HuH-7 (cell line): ENCODE measurements around the gene CEP41.
A peak's percentile ranks its signal among the peaks of the same experiment; 100 is the strongest.
"Not testable (repeated sequence)": the region's sequence is repeated elsewhere in the genome, so short reads cannot be mapped to it uniquely, and the experiment has no call there.

Experiments
- DNase-seq: peaks from one replicate; pipeline ENCODE4 v3.0.0; 2011; ENCODE audit warnings: low spot score

CEP41 gene

GRCh38 chr7:130461272-130461671, 20.5 kb upstream of the CEP41 start:
- no peak for DNase-seq

- DNase-seq = no peak
Measured at GRCh38 chr7:130458257-130458656, 17.4 kb upstream of the CEP41 start.

DNA sequence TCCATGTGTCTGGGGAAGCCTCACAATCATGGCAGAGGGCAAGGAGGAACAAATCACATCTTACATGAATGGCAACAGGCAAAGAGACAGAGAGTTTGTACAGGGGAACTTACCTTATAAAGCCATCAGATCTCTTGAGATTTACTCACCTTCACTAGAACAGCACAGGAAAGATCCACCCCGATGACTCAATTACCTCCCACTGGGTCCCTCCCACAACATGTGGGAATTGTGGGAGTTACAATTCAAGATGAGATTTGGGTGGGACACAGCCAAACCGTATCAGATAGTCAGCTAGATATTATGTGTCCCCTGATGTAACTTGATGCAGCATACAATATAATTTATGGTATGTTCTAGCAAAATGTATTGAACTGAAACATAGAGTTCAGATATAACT, 14.1 kb upstream of the CEP41 start:
- no peak for DNase-seq

DNA sequence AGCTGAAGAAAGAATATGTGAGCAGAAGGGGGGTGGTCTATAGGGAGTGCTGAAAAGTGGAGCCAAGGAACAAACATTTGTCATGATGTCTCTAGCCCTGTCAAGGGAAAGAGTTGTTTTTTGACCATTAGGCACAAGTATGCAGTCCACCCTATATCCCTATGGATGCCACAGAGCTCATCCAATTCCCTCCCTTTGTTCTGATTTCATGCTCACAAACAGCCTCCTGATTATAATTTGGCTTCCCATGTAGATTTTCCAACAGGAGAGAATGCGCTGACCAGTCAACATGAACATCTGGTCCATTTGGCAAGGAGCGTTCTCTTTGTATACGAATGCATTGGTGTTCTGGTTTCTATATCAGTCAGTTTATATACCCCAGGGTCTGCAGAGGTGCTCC, 12.1 kb upstream of the CEP41 start:
- no peak for DNase-seq

DNA sequence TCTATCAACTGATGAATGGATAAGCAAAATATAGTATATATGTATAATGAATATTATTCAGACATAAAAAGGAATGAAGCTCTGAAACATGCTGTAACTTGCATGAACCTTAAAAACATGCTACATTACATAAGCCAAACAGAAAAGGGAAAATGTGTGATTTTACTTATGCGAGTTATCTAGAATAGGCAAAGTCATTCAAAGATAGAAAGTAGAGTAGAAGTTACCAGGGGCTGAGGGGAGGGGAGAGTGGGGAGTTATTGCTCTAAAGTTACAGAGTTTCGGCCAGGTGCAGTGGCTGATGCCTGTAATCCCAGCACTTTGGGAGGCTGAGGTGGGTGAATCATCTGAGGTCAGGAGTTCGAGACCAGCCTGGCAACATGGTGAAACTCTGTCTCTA, 10.5 kb upstream of the CEP41 start:
- DNase-seq = not testable (repeated sequence)

GRCh38 chr7:130446259-130446658, 5.4 kb upstream of the CEP41 start:
- DNase-seq = no peak

DNA sequence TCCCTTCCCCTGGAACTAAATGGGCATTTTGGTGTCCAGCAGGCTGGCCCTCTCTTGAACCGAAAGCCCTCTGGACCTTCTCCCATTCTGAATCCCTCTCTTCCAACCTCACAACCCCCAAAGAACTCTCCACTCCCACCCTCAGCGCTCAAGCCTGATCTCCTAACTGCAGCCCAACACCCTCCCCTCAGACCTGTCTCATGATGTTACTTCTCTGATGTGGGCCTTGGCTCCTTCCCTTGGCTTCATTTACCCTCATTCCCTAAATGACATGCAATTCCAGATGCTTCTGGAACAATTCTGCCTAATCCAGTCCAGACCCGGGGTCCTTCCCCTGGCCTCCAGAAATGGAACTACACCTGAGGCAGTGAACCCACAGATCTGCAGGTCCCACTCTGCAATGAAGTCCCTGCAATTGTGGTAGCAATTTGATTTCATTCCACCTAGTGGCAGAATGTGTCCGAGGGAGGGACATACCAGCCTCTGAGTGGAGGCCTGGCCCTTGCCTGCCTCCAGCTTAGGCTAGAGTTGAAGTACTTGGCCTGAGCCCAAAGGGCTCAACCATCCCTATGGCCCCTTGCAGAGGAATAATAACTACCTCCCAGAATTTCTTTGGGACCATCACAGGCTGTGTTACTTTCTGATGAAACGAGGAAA, 4.1 kb upstream of the CEP41 start:
- peak; percentile 20 for DNase-seq

DNA sequence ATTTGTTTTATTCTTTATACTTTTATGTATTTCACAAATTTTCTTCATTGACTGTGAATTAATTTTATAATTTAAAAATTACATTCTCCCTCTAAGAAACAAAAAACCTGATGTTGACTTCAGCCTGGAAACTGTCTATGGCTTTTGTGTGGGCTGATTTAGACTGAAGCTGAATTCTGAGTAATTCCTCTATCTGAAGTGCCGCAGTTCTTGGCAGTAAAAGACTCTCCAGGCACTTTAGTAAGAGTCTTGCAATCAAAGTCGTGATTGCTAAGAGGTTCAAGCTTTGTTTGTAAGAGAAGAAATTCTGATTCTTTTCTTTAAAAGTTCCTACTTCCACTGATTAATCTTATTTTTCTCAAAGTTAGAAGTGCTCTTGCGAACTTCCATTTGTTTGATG, 3.4 kb upstream of the CEP41 start:
- no peak for DNase-seq

- DNase-seq = no peak
Measured at GRCh38 chr7:130442601-130443000, 1.8 kb upstream of the CEP41 start.

GRCh38 chr7:130441408-130441869, 623 bp upstream of the CEP41 start:
- no peak for DNase-seq

DNA sequence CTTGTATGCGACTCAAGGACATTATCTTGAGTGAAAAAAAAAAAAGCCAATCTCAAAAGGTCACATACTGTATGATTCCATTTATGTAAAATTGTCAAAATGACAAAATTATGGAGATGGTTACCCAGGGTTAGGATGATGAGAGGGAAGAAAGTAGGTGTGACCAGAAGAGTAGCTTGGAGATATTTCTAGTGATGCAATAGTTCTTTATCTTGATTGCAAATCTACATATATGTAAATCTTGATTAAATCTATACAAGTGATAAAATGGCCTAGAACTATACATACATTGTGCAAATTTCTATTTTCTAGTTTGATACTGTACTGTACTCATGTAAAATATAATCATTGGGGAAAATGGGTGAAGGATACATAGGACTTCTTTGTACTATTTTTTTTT, 4.6 kb downstream of the CEP41 start:
- no peak for DNase-seq

GRCh38 chr7:130435311-130435854, 5.4 kb downstream of the CEP41 start:
- no peak for DNase-seq

- no peak for DNase-seq
Measured at GRCh38 chr7:130433301-130433700, 7.5 kb downstream of the CEP41 start.

- no peak for DNase-seq
Measured at GRCh38 chr7:130432886-130433285, 7.9 kb downstream of the CEP41 start.

DNA sequence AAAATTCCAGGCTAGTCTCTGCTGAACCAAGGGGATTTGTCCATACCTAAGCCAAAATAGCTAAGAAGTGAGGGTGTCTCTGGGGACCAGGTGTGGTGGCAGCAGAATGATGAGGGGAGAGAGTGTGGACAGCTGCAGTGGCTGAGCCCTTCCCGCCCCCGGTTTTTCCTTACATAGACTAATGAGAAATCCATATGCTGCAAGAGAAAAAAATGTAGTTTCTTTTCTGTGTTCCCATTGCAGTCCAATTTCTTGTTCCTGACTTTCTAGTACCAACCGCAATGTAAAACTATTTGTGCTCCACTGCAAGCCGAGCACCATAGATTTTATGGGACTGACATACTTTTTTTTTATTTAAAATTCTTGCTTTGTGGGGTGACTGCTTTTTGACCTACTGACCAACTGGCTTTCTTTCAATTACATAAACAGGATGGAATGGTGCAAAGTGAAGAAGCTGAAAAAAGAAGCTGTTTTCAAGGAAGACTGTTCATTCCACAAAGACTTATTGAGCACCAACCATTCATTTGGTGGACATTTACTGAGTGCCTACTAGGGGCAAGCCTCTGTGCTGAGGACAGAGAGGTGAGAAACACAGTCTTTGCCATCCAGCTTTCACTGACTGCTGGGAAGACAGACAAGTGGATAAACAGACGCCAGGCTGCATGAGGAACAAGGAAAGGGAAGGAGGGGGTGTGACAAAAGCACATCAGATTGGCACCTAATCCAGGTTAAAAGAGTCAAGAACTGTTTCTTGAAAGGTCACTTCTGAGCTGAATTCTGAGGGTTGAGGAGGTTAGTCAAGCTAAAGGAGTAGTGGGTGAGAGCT, 9.8 kb downstream of the CEP41 start:
- DNase-seq = no peak

DNA sequence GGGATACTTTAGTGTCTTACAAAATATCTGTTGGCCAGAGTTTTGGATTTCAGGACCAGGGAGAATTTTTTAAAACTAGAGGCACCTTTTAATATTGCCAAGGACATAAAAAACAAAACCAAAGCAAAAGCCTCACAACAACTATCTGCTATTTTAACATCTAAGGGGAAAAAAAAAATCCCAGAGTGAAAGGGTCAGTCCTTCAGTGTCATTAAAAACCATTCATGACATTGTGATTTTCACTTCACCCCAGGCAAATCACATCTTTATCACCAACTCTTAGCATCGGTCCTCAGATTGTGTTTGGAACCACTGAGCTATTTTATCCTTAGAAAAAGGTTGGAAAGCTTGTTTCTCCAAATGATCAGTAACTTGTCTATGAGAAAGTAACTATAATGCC, 10.7 kb downstream of the CEP41 start:
- no peak for DNase-seq

DNA sequence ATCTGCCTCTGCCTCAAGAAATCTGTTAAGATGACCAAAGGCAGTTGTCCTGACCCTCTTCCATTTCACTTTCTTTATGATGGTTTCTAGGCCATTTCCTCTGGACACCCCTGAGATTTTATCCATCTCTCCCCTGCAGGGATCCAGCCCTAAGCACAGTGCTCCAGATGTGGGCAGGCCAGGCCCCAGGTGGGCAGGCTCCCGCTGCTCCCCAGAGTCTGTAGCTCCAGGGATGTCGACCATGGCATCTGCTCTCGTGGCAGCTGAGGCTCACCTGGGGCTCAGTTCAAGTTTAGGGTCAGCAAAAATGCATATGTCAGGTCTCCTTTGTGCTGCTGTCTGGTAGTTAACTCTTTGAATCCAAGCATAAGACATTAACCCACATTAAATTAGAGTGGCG, 11.8 kb downstream of the CEP41 start:
- no peak for DNase-seq

GRCh38 chr7:130426564-130426963, 14.3 kb downstream of the CEP41 start:
- no peak for DNase-seq

DNA sequence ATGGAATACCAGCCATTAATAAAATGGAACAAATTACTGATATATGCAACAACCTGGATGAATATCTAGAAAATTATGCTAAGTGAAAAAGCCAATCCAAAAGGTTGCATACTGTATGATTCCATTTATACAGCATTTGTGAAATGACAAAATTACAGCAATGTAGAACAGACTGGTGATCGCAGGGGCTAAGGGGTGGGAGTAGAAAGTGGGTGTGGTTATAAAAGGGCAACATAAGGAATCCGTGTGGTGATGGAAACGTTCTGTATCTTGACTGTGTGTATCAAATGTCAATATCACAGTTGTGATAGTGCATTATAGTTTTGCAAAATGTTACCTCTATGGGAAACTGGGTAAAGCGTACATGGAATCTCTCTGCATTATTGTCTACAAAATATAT, 15.0 kb downstream of the CEP41 start:
- DNase-seq = no peak

DNA sequence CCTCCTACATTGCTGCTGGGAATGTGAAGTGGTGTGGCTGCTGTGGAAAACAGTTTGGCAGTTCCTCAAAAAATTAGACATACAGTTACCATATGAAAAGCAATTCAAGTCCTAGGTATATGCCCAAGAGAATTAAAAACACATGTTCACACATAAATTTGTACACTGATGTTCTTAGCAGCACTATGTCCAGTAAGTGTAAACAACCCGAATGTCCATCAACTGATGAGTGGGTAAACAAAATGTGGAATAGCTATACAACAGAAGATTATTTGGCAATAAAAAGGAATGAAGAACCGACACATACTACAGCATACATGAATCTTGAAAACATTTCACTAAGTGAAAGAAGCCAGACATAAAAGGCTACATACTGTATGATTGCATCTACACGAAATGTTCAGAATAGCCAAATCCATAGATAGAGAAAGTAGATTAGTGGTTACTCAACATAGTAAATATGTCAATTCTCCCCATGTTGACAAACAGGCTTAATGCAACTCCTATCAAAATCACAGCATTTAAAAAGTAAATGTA, 17.2 kb downstream of the CEP41 start:
- DNase-seq = no peak

GRCh38 chr7:130421684-130422083, 19.1 kb downstream of the CEP41 start:
- DNase-seq = no peak

DNA sequence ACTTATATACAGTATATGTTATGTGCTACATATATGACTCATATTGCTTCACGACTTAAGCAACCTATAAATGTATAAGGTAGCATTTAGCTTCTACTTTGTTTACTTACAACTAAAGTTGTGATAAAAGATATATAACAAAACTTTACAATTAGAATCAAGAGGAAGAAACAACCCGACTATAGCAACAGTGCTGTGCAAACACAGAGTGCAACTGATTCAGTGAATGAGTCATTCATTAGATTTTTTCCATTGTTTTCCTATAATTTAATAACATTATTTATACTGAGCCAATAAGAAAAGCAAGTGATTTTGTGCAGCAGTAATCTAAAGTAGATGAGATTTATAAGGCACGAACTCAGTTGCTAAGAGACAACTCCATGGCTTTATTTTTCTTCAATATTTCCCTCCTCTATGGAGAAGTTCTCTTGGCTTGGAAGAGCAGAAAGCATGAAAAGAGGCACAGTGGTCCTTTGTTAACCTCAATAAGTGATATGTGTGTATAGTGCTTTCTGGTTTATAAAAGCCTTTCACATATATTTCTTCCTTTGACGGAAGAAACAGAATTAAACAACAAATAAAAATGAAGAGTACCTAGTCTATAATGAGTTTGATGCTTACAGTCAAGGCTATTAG, 19.8 kb downstream of the CEP41 start:
- no peak for DNase-seq

DNA sequence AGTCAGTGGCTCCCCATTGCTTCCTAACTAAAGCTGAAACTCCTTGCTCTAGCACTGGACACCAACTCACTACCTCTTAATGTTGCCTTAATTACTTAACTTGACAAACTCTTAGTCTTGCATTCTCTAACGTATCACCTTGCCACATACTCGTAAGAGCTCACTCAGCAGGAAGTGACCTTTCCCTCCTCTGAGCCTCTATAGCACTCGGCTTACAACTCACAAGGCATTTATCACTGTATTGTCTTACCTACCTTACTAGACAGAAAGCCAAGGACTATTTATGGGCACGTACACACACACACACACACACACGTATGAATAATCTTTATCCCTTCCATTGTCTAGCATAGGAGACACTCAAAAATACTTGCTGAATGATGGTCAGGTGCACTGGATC, 21.2 kb downstream of the CEP41 start:
- DNase-seq = no peak
